Panc1 (cell line): ENCODE measurements around the gene DCBLD1. TPM values are rescaled to one million over a fixed set of nuclear protein-coding genes. Genes with fewer than 3 reads are reported as not detected.

Source experiments
- ATAC-seq: fragments of 200-7000 bp; cut with Tn5 transposase; 2 replicates; pipeline ENCODE4 v1.9.1; 2020; ENCODE audit warnings: mild to moderate bottlenecking, moderate library complexity
- BruUV-seq: library from RNA; stranded (reverse); fragments of 400-500 nt; replicated peaks from 2 replicates; lab custom pipeline; 2021; lab: Mats Ljungman, UMichigan
- CTCF ChIA-PET: fragments of 300-600 bp; sonication (Branson Sonifier 250); formaldehyde crosslinking; loops from one replicate; lab custom pipeline; 2022; ENCODE audit warnings: antibody characterized with exemption; lab: Charles Lee
- POLR2A ChIA-PET: fragments of 300-600 bp; sonication (Branson Sonifier 250); formaldehyde crosslinking; loops from one replicate; lab custom pipeline; 2022; ENCODE audit warnings: antibody characterized with exemption; lab: Charles Lee
- DNase-seq: peaks from one replicate; pipeline ENCODE4 v3.0.0-alpha.2; 2010; ENCODE audit warnings: low read depth, low spot score
- H3K27ac ChIP-seq: 2 replicates; pipeline ENCODE4 v1.5.1; 2011; ENCODE audit warnings: mild to moderate bottlenecking, low read length, inconsistent platforms
- H3K27me3 ChIP-seq: fragments of 200-500 bp; sonication (Bioruptor generic); 2 replicates; pipeline ENCODE4 v1.6.0; 2014; ENCODE audit warnings: low read length, inconsistent platforms; ENCODE audit not compliant: control insufficient read depth, insufficient read depth
- H3K36me3 ChIP-seq: fragments of 200-500 bp; sonication (Bioruptor generic); 2 replicates; pipeline ENCODE4 v1.5.1; 2014; ENCODE audit warnings: inconsistent platforms, mild to moderate bottlenecking, low read length, moderate library complexity; ENCODE audit not compliant: control insufficient read depth, insufficient read depth
- H3K4me1 ChIP-seq: 2 replicates; pipeline ENCODE4 v1.5.1; 2011; ENCODE audit warnings: inconsistent platforms, mild to moderate bottlenecking, low read length, moderate library complexity; ENCODE audit not compliant: control insufficient read depth, insufficient read depth
- H3K4me3 ChIP-seq, 2 experiments: 2 replicates each; pipeline ENCODE4 v1.5.1; 2011 to 2012; ENCODE audit warnings: low read depth in 2 of 2, low read length in 2 of 2, mild to moderate bottlenecking in 2 of 2, inconsistent platforms in 1 of 2, moderate library complexity in 1 of 2
- H3K9me3 ChIP-seq: fragments of 200-500 bp; sonication (Bioruptor generic); 2 replicates; pipeline ENCODE4 v1.5.1; 2014; ENCODE audit warnings: low read depth, mild to moderate bottlenecking, inconsistent platforms, low read length, moderate library complexity; ENCODE audit not compliant: control insufficient read depth, insufficient read depth
- POLR2AphosphoS5 ChIP-seq: IDR thresholded peaks from 2 replicates; pipeline ENCODE4 v1.6.1; 2012; ENCODE audit warnings: mild to moderate bottlenecking, low read depth, low read length, moderate library complexity
- SIN3A ChIP-seq: IDR thresholded peaks from 2 replicates; pipeline ENCODE4 v1.6.1; 2012; ENCODE audit warnings: low read depth, mild to moderate bottlenecking, low read length, moderate library complexity, borderline replicate concordance; ENCODE audit not compliant: insufficient read depth
- TCF7L2 ChIP-seq: IDR thresholded peaks from 2 replicates; pipeline ENCODE4 v1.6.1; 2011; ENCODE audit warnings: mild to moderate bottlenecking, low read depth, low read length, inconsistent platforms
- in situ Hi-C: cut with HindIII; loops from 2 replicates; pipeline ENCODE4 v1.10.0; 2016; ENCODE audit warnings: low sequenced_read_pairs, low pct_unique_long_range_greater_than_20kb
- intact Hi-C: fragments of 100-400 bp; cut with micrococcal nuclease; formaldehyde crosslinking; loops from one replicate; pipeline ENCODE4 v1.10.0; 2022; ENCODE audit not compliant: unreplicated experiment
- total RNA-seq: library from RNA; stranded (reverse); gene quantifications from one replicate; pipeline ENCODE4 v1.2.1, GENCODE V29; 2021; ENCODE audit not compliant: unreplicated experiment
- TF ChIP-seq, protein P1 (sequence below): fragments of 450-650 bp; IDR thresholded peaks from 2 replicates; pipeline ENCODE4 v1.5.1; 2017; ENCODE audit warnings: mild to moderate bottlenecking
- TF ChIP-seq, protein P2 (sequence below), 2 experiments: IDR thresholded peaks; 2 replicates each; pipeline ENCODE4 v1.6.1; 2011 to 2012; ENCODE audit warnings: low read depth in 2 of 2, control low read depth in 1 of 2, low read length in 1 of 2, mild to moderate bottlenecking in 1 of 2, moderate library complexity in 1 of 2; ENCODE audit not compliant: insufficient read depth in 1 of 2

DCBLD1 gene
- total RNA-seq, 1 experiment from 2014 or later = 29.0 TPM

DNA sequence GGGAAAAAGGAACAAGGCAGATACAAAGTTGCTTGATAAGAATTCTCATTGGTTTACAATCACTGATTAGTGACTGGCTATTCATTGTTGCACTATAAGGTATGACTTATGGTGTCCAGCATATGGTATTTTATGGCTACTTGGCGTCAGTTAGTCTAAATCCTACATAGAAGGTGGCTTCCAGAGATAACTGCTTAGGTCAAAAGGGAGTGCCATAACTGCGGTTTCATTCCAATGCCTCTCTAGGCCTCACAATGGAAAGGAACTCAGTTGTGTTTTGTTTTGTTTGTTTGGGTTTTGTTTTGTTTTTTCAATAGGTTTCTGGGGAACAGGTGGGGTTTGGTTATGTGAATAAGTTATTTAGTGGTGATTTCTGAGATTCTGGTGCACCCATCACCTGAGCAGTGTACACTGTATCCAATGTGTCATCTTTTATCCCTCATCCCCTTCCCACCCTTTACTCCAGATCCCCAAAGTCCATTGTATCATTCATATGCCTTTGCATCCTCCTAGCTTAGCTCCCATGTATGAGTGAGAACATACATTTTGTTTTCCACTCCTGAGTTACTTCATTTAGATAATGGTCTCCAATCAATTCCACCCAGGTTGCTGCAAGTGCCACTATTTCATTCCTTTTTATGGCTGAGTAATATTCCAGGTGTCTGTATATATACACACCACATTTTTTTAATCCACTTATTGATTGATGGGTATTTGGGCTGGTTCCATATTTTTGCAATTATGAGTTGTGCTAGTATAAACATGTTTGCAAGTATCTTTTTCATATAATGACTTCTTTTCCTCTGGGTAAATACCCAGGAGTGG lies 112.8 kb downstream of the DCBLD1 start:
- Histone ChIP-seq H3K27ac (no peak overlapping the region), H3K9me3 (peaks cover 8% of the 10 kb centered on the region; the same call in 1 of the 2 replicates), H3K27me3 (no peaks in the 10 kb centered on the region), H3K4me3 (no peak overlapping the region), H3K4me1 (peaks cover 16% of the 10 kb centered on the region), H3K36me3 (no peaks in the 10 kb centered on the region; the same call in 1 of the 2 replicates)
- TF ChIP-seq, protein P1, sequence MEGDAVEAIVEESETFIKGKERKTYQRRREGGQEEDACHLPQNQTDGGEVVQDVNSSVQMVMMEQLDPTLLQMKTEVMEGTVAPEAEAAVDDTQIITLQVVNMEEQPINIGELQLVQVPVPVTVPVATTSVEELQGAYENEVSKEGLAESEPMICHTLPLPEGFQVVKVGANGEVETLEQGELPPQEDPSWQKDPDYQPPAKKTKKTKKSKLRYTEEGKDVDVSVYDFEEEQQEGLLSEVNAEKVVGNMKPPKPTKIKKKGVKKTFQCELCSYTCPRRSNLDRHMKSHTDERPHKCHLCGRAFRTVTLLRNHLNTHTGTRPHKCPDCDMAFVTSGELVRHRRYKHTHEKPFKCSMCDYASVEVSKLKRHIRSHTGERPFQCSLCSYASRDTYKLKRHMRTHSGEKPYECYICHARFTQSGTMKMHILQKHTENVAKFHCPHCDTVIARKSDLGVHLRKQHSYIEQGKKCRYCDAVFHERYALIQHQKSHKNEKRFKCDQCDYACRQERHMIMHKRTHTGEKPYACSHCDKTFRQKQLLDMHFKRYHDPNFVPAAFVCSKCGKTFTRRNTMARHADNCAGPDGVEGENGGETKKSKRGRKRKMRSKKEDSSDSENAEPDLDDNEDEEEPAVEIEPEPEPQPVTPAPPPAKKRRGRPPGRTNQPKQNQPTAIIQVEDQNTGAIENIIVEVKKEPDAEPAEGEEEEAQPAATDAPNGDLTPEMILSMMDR = no peak
- TF ChIP-seq SIN3A = no peak
- TF ChIP-seq TCF7L2 = no peak
- TF ChIP-seq, protein P2, sequence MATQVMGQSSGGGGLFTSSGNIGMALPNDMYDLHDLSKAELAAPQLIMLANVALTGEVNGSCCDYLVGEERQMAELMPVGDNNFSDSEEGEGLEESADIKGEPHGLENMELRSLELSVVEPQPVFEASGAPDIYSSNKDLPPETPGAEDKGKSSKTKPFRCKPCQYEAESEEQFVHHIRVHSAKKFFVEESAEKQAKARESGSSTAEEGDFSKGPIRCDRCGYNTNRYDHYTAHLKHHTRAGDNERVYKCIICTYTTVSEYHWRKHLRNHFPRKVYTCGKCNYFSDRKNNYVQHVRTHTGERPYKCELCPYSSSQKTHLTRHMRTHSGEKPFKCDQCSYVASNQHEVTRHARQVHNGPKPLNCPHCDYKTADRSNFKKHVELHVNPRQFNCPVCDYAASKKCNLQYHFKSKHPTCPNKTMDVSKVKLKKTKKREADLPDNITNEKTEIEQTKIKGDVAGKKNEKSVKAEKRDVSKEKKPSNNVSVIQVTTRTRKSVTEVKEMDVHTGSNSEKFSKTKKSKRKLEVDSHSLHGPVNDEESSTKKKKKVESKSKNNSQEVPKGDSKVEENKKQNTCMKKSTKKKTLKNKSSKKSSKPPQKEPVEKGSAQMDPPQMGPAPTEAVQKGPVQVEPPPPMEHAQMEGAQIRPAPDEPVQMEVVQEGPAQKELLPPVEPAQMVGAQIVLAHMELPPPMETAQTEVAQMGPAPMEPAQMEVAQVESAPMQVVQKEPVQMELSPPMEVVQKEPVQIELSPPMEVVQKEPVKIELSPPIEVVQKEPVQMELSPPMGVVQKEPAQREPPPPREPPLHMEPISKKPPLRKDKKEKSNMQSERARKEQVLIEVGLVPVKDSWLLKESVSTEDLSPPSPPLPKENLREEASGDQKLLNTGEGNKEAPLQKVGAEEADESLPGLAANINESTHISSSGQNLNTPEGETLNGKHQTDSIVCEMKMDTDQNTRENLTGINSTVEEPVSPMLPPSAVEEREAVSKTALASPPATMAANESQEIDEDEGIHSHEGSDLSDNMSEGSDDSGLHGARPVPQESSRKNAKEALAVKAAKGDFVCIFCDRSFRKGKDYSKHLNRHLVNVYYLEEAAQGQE (IDR thresholded peaks at IDR 0.05; ENCODE audit: insufficient read depth in 1 of 2, low read depth in 2 of 2, low read length in 1 of 2) = no peak
- TF ChIP-seq POLR2AphosphoS5 = no peak
- in situ Hi-C loops = no loop called here
- DNase-seq = no peak
- ChIA-PET CTCF (no interaction called here), POLR2A (no interaction called here)
- no TSS peak for BruUV-seq
- no peak for ATAC-seq
- intact Hi-C loops = no loop called here

DNA sequence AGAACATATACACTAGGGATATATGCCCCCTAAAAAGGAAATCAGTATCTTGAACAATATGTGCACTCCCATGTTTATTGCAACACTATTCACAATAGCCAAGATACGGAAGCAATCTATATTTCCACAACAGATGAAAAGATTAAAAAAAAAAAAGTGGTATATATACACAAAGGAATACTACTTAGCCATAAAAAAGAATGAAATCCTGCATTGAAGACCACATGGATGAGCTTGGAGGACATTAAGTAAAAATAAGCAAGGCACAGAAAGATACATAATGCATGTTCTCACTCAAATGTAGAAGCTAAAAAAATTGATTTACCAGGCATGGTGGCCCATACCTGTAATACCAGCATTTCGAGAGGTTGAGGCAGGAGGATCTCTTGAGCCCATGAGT lies 115.3 kb downstream of the DCBLD1 start:
- no peak overlapping the region for H3K4me3 ChIP-seq
- no TSS peak for BruUV-seq

More for the DNA sequence above, 115.3 kb downstream of the DCBLD1 start:
- ChIA-PET CTCF (no interaction called here), POLR2A (interaction anchor here (0.6 kb wide), 1 partner anchor 19 kb away, joined by 6 read pairs; no protein-coding TSS in a partner anchor)
- in situ Hi-C loops = no loop called here
- H3K9me3 ChIP-seq = peaks cover 8% of the 10 kb centered on the region; the same call in 1 of the 2 replicates
- TF ChIP-seq TCF7L2 (no peak), SIN3A (no peak), POLR2AphosphoS5 (no peak)
- TF ChIP-seq, protein P2 (IDR thresholded peaks at IDR 0.05; ENCODE audit: insufficient read depth in 1 of 2, low read depth in 2 of 2, low read length in 1 of 2) = no peak
- TF ChIP-seq, protein P1 = no peak
- peaks cover 18% of the 10 kb centered on the region for H3K4me1 ChIP-seq
- no peaks in the 10 kb centered on the region for H3K27me3 ChIP-seq
- no peaks in the 10 kb centered on the region; the same call in 1 of the 2 replicates for H3K36me3 ChIP-seq
- no peak for ATAC-seq
- DNase-seq = no peak
- intact Hi-C loops = no loop called here
- no peak overlapping the region for H3K27ac ChIP-seq
